HEK293 (cell line): Measurements from ENCODE around the gene KLHL20.

ENCODE experiments used
- CTCF ChIA-PET: fragments of 350-600 bp; formaldehyde crosslinking; extraction: SDS; loops from one replicate; lab custom pipeline; 2021; ENCODE audit warnings: antibody characterized with exemption; lab: Yijun Ruan, JAX
- POLR2A ChIA-PET: fragments of 300-600 bp; formaldehyde crosslinking; extraction: SDS; loops from one replicate; lab custom pipeline; 2020; ENCODE audit warnings: antibody characterized with exemption, inconsistent platforms; lab: Yijun Ruan, JAX
- H3K27ac ChIP-seq: fragments of 200-500 bp; sonication (Bioruptor generic); 2 replicates; pipeline ENCODE4 v1.5.1; 2014; ENCODE audit warnings: low read depth, low read length, control low read depth, inconsistent platforms; ENCODE audit errors: extremely low read depth
- H3K36me3 ChIP-seq, 2 experiments: fragments of 200-500 bp in 1 of 2; sonication (Bioruptor generic) in 1 of 2; 1 replicate in 1 of 2; 2 replicates in 1 of 2; pipeline ENCODE4 v1.5.1; 2014 to 2017; ENCODE audit warnings: inconsistent platforms in 2 of 2, low read length in 2 of 2; ENCODE audit not compliant: control insufficient read depth in 2 of 2, insufficient read depth in 1 of 2
- H3K4me1 ChIP-seq: fragments of 200-500 bp; sonication (Bioruptor generic); 2 replicates; pipeline ENCODE4 v1.5.1; 2014; ENCODE audit warnings: mild to moderate bottlenecking, low read length, inconsistent platforms; ENCODE audit not compliant: control insufficient read depth, insufficient read depth
- H3K4me3 ChIP-seq: 2 replicates; pipeline ENCODE4 v1.5.1; 2011; ENCODE audit warnings: low read depth, mild to moderate bottlenecking, control low read depth, low read length, moderate library complexity
- H3K9me3 ChIP-seq: fragments of 200-500 bp; sonication (Bioruptor generic); 2 replicates; pipeline ENCODE4 v1.5.1; 2014; ENCODE audit warnings: low read depth, low read length, inconsistent platforms; ENCODE audit not compliant: control insufficient read depth, insufficient read depth
- KLF1 ChIP-seq: fragments of 450-650 bp; formaldehyde crosslinking; IDR thresholded peaks from 2 replicates; pipeline ENCODE4 v1.5.1; 2016; ENCODE audit warnings: missing biosample characterization, missing genetic modification characterization
- KLF7 ChIP-seq: fragments of 450-650 bp; formaldehyde crosslinking; IDR thresholded peaks from 2 replicates; pipeline ENCODE4 v1.5.1; 2016; ENCODE audit warnings: missing biosample characterization, missing genetic modification characterization, borderline replicate concordance
- MEIS1 ChIP-seq: sonication (generic); formaldehyde crosslinking; IDR thresholded peaks from 2 replicates; pipeline ENCODE4 v1.8.1; 2022; ENCODE audit warnings: missing genetic modification reagents, mild to moderate bottlenecking, borderline replicate concordance
- TRIM28 ChIP-seq: IDR thresholded peaks from 2 replicates; pipeline ENCODE4 v1.6.1; 2011; ENCODE audit warnings: low read length, control low read depth, borderline replicate concordance
- ZBTB21 ChIP-seq: fragments of 450-650 bp; formaldehyde crosslinking; IDR thresholded peaks from 2 replicates; pipeline ENCODE4 v1.5.1; 2017; ENCODE audit warnings: missing biosample characterization, missing genetic modification characterization
- ZBTB48 ChIP-seq: fragments of 450-650 bp; formaldehyde crosslinking; IDR thresholded peaks from 2 replicates; pipeline ENCODE4 v1.5.1; 2016; ENCODE audit warnings: missing biosample characterization, missing genetic modification characterization
- ZNF140 ChIP-seq: fragments of 450-650 bp; formaldehyde crosslinking; IDR thresholded peaks from 2 replicates; pipeline ENCODE4 v1.5.1; 2016; ENCODE audit warnings: missing biosample characterization, missing genetic modification characterization
- ZNF2 ChIP-seq: fragments of 450-650 bp; formaldehyde crosslinking; IDR thresholded peaks from 2 replicates; pipeline ENCODE4 v1.5.1; 2016; ENCODE audit warnings: missing biosample characterization, missing genetic modification characterization
- ZNF274 ChIP-seq, 2 experiments: fragments of 200-500 bp in 1 of 2; fragments of 450-650 bp in 1 of 2; sonication (Bioruptor generic) in 1 of 2; formaldehyde crosslinking in 1 of 2; IDR thresholded peaks; 2 replicates each; pipeline versions ENCODE4 v1.5.1 to v1.6.1; 2014 to 2016; ENCODE audit warnings: borderline replicate concordance in 1 of 2, inconsistent platforms in 1 of 2, low read length in 1 of 2, missing biosample characterization in 1 of 2, missing genetic modification characterization in 1 of 2
- ZNF341 ChIP-seq: fragments of 450-650 bp; formaldehyde crosslinking; IDR thresholded peaks from 2 replicates; pipeline ENCODE4; 2016; ENCODE audit warnings: low read depth, missing biosample characterization, missing genetic modification characterization
- ZNF366 ChIP-seq: fragments of 450-650 bp; formaldehyde crosslinking; conservative IDR thresholded peaks from 2 replicates; pipeline ENCODE4 v1.5.1; 2016; ENCODE audit warnings: missing biosample characterization, missing genetic modification characterization
- ZNF416 ChIP-seq: fragments of 450-650 bp; formaldehyde crosslinking; IDR thresholded peaks from 2 replicates; pipeline ENCODE4 v1.5.1; 2016; ENCODE audit warnings: missing biosample characterization, missing genetic modification characterization
- ZNF561 ChIP-seq: fragments of 450-650 bp; IDR thresholded peaks from 2 replicates; pipeline ENCODE4 v1.5.1; 2018; ENCODE audit warnings: missing biosample characterization, missing genetic modification characterization, borderline replicate concordance
- ZNF624 ChIP-seq: fragments of 450-650 bp; formaldehyde crosslinking; IDR thresholded peaks from 2 replicates; pipeline ENCODE4 v1.5.1; 2017; ENCODE audit warnings: missing biosample characterization, missing genetic modification characterization
- ZNF76 ChIP-seq: fragments of 450-650 bp; formaldehyde crosslinking; IDR thresholded peaks from 2 replicates; pipeline ENCODE4; 2016; ENCODE audit warnings: low read depth, missing biosample characterization, missing genetic modification characterization, borderline replicate concordance
- ZNF776 ChIP-seq: fragments of 450-650 bp; formaldehyde crosslinking; IDR thresholded peaks from 2 replicates; pipeline ENCODE4 v1.5.0; 2017; ENCODE audit warnings: missing biosample characterization, missing genetic modification characterization, borderline replicate concordance
- ZNF830 ChIP-seq: fragments of 450-650 bp; IDR thresholded peaks from 2 replicates; pipeline ENCODE4 v1.5.0; 2018; ENCODE audit warnings: missing biosample characterization, missing genetic modification characterization, low read depth, mild to moderate bottlenecking, moderate library complexity
- ZNF843 ChIP-seq: fragments of 450-650 bp; formaldehyde crosslinking; IDR thresholded peaks from 2 replicates; pipeline ENCODE4 v1.5.1; 2016; ENCODE audit warnings: missing biosample characterization, missing genetic modification characterization
- ZSCAN23 ChIP-seq: fragments of 450-650 bp; formaldehyde crosslinking; IDR thresholded peaks from 2 replicates; pipeline ENCODE4 v1.5.1; 2016; ENCODE audit warnings: missing biosample characterization, missing genetic modification characterization
- ZXDB ChIP-seq: fragments of 450-650 bp; formaldehyde crosslinking; IDR thresholded peaks from 2 replicates; pipeline ENCODE4 v1.5.1; 2016; ENCODE audit warnings: missing biosample characterization, missing genetic modification characterization
- TF ChIP-seq, protein P1 (sequence below): fragments of 450-650 bp; formaldehyde crosslinking; IDR thresholded peaks from 2 replicates; pipeline ENCODE4 v1.5.1; 2016; ENCODE audit warnings: missing biosample characterization, missing genetic modification characterization
- TF ChIP-seq, protein P2 (sequence below): fragments of 450-650 bp; formaldehyde crosslinking; IDR thresholded peaks from 2 replicates; pipeline ENCODE4 v1.5.1; 2017; ENCODE audit warnings: missing biosample characterization, mild to moderate bottlenecking, missing genetic modification characterization, moderate library complexity
- TF ChIP-seq, protein P3 (sequence below): fragments of 450-650 bp; formaldehyde crosslinking; IDR thresholded peaks from 2 replicates; pipeline ENCODE4 v1.5.1; 2016; ENCODE audit warnings: missing biosample characterization, missing genetic modification characterization
- TF ChIP-seq, protein P4 (sequence below): fragments of 450-650 bp; formaldehyde crosslinking; IDR thresholded peaks from 2 replicates; pipeline ENCODE4 v1.5.1; 2016; ENCODE audit warnings: missing biosample characterization, missing genetic modification characterization
- TF ChIP-seq, protein P5 (sequence below): fragments of 450-650 bp; formaldehyde crosslinking; IDR thresholded peaks from 2 replicates; pipeline ENCODE4 v1.5.1; 2016; ENCODE audit warnings: missing biosample characterization, missing genetic modification characterization, borderline replicate concordance

Gene KLHL20

DNA sequence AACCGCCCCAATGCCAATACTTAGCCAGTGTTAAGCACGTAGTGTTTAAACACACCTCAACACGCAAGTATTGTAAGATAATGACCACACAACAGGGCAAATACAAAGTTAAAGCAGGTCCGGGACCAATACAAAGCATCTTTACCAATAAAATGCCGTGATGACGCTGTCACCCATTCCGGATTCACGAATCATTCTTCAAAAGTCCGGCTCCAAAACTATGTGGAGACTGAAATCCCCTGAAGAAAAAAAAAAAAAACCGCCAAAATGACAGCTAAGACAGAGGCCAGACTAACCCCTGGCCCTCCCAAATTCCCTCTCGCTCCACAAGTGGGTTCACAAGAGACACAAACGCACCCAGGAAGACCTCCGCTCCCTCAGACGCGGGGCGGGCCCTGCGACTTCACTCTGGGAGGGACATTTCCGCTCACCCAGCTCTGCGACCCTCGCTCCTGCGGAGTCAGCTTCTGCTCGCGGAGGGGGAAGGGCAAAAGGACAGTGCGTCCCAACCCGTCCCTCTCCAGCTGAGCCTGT is 109.1 kb downstream of the KLHL20 start (continued):
- TF ChIP-seq, protein P1, sequence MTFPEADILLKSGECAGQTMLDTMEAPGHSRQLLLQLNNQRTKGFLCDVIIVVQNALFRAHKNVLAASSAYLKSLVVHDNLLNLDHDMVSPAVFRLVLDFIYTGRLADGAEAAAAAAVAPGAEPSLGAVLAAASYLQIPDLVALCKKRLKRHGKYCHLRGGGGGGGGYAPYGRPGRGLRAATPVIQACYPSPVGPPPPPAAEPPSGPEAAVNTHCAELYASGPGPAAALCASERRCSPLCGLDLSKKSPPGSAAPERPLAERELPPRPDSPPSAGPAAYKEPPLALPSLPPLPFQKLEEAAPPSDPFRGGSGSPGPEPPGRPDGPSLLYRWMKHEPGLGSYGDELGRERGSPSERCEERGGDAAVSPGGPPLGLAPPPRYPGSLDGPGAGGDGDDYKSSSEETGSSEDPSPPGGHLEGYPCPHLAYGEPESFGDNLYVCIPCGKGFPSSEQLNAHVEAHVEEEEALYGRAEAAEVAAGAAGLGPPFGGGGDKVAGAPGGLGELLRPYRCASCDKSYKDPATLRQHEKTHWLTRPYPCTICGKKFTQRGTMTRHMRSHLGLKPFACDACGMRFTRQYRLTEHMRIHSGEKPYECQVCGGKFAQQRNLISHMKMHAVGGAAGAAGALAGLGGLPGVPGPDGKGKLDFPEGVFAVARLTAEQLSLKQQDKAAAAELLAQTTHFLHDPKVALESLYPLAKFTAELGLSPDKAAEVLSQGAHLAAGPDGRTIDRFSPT = no peak
- TF ChIP-seq ZNF624 (tag by site-specific recombination) (no peak), ZNF366 (tag by site-specific recombination) (no peak), ZBTB21 (tag by site-specific recombination) (peak; percentile 27; the same call in 1 of the 2 replicates), ZNF2 (no peak), ZBTB48 (tag by site-specific recombination) (peak; percentile 78; the same call in 1 of the 2 replicates), ZNF830 (tag by site-specific recombination) (no peak), TRIM28 (no peak)
- TF ChIP-seq, protein P2, sequence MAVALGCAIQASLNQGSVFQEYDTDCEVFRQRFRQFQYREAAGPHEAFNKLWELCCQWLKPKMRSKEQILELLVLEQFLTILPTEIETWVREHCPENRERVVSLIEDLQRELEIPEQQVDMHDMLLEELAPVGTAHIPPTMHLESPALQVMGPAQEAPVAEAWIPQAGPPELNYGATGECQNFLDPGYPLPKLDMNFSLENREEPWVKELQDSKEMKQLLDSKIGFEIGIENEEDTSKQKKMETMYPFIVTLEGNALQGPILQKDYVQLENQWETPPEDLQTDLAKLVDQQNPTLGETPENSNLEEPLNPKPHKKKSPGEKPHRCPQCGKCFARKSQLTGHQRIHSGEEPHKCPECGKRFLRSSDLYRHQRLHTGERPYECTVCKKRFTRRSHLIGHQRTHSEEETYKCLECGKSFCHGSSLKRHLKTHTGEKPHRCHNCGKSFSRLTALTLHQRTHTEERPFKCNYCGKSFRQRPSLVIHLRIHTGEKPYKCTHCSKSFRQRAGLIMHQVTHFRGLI = no peak
- TF ChIP-seq, protein P3, sequence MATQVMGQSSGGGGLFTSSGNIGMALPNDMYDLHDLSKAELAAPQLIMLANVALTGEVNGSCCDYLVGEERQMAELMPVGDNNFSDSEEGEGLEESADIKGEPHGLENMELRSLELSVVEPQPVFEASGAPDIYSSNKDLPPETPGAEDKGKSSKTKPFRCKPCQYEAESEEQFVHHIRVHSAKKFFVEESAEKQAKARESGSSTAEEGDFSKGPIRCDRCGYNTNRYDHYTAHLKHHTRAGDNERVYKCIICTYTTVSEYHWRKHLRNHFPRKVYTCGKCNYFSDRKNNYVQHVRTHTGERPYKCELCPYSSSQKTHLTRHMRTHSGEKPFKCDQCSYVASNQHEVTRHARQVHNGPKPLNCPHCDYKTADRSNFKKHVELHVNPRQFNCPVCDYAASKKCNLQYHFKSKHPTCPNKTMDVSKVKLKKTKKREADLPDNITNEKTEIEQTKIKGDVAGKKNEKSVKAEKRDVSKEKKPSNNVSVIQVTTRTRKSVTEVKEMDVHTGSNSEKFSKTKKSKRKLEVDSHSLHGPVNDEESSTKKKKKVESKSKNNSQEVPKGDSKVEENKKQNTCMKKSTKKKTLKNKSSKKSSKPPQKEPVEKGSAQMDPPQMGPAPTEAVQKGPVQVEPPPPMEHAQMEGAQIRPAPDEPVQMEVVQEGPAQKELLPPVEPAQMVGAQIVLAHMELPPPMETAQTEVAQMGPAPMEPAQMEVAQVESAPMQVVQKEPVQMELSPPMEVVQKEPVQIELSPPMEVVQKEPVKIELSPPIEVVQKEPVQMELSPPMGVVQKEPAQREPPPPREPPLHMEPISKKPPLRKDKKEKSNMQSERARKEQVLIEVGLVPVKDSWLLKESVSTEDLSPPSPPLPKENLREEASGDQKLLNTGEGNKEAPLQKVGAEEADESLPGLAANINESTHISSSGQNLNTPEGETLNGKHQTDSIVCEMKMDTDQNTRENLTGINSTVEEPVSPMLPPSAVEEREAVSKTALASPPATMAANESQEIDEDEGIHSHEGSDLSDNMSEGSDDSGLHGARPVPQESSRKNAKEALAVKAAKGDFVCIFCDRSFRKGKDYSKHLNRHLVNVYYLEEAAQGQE (tag by site-specific recombination) = 0 out of 2 replicates have a peak, but pooled peaks have one; percentile 21

DNA sequence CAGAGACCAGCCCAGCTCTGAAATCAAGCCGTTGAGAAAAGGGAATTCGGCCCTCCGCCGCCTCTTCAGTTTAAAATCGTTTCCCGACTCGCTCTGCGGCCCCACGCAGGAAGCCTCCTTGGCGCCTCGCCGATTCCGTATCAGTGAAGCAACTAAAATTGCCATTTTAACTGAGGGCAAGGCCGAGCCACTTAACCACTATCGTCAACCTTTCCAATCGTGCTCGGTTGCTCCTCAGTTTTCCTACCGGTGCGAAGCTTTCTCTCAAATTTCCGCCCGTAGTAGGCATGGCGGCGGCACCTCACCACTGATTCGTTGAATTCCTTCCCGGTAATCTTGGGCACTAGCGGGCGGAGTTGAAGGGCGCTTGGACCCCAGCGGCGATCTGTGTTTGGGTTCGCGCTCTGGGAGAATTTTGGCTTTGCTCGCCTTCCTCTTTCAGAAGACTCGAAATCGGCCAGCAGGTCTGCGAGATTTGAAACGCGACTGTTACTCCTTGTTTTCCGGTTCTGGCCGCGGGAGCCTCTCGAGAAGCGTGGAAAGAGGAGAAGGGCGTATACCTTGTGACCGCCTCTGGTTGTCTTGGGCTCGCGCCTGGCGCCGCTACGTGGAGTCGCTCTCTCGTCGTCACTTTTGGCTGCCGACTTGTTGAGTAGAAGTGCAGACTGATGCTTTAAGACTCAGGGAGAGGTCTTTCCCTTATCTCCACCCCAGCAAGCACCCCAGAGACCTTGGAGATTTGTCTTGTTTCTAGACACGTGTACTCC is 109.7 kb downstream of the KLHL20 start, which contains the start of the genes CENPL and DARS2:
Gene CENPL (minus strand): TSS at position 569 of the 767 bp plus-strand sequence. CDS start 13,584 bp downstream, outside the sequence.
Gene DARS2 (plus strand): TSS at position 359 of the 767 bp plus-strand sequence. CDS start 557 bp downstream, outside the sequence.
- no peaks in the 10 kb centered on the region; the same call in 1 of the 2 replicates for H3K4me1 ChIP-seq
- peak within 1 kb of the TSS; percentile 91 for H3K4me3 ChIP-seq
- POLR2A ChIA-PET = interaction anchor here (0.9 to 3.1 kb wide), 8 partner anchors 28 to 347 kb away, joined by 3 to 28 read pairs (median 8); partner anchors contain the start of genes GAS5, KLHL20, PRDX6 and ZBTB37
- CTCF ChIA-PET = interaction anchor here (0.6 to 3.2 kb wide), 4 partner anchors 41 to 999 kb away, joined by 3 to 26 read pairs (median 4); no protein-coding TSS in a partner anchor
- peak within 1 kb of the TSS; percentile 74 for H3K27ac ChIP-seq
- no peaks in the 10 kb centered on the region for H3K9me3 ChIP-seq
- peaks cover 3 to 18% of the 10 kb centered on the region in 2 experiments; a peak in 2 of 3 replicates for H3K36me3 ChIP-seq
- TF ChIP-seq KLF7 (tag by site-specific recombination) = peak; percentile 82; the same call in 1 of the 2 replicates
- TF ChIP-seq MEIS1 (CRISPR knock-in tag) = no peak
- TF ChIP-seq, protein P4, sequence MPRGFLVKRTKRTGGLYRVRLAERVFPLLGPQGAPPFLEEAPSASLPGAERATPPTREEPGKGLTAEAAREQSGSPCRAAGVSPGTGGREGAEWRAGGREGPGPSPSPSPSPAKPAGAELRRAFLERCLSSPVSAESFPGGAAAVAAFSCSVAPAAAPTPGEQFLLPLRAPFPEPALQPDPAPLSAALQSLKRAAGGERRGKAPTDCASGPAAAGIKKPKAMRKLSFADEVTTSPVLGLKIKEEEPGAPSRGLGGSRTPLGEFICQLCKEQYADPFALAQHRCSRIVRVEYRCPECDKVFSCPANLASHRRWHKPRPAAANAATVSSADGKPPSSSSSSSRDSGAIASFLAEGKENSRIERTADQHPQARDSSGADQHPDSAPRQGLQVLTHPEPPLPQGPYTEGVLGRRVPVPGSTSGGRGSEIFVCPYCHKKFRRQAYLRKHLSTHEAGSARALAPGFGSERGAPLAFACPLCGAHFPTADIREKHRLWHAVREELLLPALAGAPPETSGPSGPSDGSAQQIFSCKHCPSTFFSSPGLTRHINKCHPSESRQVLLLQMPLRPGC (tag by site-specific recombination) = peak; percentile 36
- TF ChIP-seq KLF1 (tag by site-specific recombination) = peak; percentile 67; the same call in 1 of the 2 replicates
- peak; percentile 40 for TF ChIP-seq ZNF843 (tag by site-specific recombination)
- peak; percentile 94 for TF ChIP-seq ZXDB (tag by site-specific recombination)
- no peak for TF ChIP-seq ZNF140 (tag by site-specific recombination)
- no peak for TF ChIP-seq ZSCAN23 (tag by site-specific recombination)
- no peak for TF ChIP-seq ZNF416 (tag by site-specific recombination)
- TF ChIP-seq, protein P5, sequence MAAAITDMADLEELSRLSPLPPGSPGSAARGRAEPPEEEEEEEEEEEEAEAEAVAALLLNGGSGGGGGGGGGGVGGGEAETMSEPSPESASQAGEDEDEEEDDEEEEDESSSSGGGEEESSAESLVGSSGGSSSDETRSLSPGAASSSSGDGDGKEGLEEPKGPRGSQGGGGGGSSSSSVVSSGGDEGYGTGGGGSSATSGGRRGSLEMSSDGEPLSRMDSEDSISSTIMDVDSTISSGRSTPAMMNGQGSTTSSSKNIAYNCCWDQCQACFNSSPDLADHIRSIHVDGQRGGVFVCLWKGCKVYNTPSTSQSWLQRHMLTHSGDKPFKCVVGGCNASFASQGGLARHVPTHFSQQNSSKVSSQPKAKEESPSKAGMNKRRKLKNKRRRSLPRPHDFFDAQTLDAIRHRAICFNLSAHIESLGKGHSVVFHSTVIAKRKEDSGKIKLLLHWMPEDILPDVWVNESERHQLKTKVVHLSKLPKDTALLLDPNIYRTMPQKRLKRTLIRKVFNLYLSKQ = no peak
- peak; percentile 96 for TF ChIP-seq ZNF561
- no peak for TF ChIP-seq ZNF776 (tag by site-specific recombination)
- no peak for TF ChIP-seq ZNF274 (IDR thresholded peaks at IDR 0.05; ENCODE audit: low read length)
- TF ChIP-seq ZNF274 (tag by site-specific recombination; IDR thresholded peaks at IDR 0.05; ENCODE audit: borderline replicate concordance) = no peak
- TF ChIP-seq ZNF76 = peak; percentile 98
- TF ChIP-seq ZNF341 (tag by site-specific recombination) = peak; percentile 53
